Esophagus mucosa (tissue), 1 donor: ENCODE measurements around the gene PRKCH. TPM values are rescaled to one million over a fixed set of nuclear protein-coding genes. Genes with fewer than 3 reads are reported as not detected.

ENCODE experiments used
- ATAC-seq: fragments of 200-7000 bp; cut with Tn5 transposase; one replicate; pipeline ENCODE4 v1.9.1; 2020
- total RNA-seq: library from RNA; stranded (reverse); gene quantifications from one replicate; pipeline ENCODE4 v1.2.4, GENCODE V29; 2023
- donor health status: DM: yes; HTN: yes; CAD: no.

The PRKCH gene
- total RNA-seq, 1 donor from 2014 or later = 48.2 TPM

DNA sequence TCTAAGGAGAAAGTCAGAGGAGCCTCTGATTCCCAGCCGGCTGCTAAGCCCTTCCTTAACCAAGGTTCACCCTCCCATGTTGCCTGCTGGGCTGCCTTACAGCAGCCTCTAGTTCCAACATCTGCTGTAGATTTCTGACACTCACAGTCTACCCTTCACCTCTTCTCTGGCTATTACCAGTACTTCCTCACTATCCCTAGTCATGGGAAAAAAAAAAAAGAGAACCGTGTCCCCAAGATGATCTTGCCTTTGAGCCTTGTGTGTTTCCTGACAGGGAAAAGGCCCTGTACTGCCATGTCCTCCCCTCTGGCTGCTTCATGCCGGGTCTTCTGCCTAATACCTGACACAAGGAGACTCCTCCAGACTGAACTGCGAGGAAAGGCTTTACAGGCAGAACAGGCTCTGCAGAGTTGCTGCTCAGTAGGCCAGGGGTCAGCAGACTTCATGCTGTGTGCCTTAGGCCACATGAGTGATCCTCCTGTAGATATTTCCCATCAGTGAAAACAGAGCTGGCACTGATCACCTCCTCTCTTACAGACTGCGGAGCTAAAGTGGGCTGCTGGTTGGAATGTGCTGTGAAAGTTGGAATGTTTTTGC, 46.8 kb downstream of the PRKCH start:
- ATAC-seq = peak; percentile 89

DNA sequence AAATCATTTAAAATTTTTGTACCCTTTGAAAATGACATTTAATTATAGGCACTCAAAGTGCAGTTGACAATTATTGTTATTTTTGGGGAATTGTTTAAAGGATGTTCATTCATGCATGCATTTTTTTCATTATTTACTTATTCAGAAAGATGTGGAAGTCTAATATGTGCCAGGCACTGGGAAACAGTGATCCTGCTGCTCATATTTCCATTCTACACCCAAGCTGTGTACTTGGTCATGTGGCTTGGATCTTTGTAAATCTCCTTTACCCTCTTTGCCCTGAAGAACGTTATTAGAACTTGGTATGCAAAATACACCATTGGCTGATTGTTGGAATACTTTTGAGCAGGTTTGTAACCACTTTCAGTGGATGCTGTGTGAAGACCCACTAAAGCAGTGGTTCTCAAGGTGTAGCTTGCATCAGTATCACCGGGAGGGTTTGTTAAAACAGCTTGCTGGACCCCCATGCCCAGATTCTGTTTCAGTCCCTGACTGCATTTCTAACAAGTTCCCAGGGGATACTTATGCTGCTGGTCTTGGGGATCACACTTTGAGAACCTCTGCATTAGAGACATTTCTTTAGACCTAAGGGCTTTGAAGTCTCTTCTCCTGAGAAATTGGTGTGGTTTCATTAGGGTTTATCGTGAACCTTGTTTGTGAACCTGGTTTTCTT, 47.5 kb downstream of the PRKCH start:
- no peak for ATAC-seq

DNA sequence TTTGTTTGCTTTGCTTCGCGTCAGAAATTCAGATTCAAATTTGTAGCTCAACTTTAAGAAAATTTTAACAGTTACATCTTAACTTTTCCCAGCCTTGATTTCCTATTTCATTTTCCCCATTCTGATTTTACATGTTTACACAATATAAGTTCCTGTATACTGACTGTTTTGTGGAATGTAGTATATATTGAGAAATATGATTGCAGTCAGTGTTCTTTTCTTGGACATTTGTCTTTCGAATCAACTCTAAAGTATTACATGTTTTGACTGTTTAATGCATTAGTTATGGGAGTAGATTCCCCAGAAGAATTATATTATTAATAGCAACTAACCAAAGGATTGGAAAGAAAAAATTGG, 48.1 kb downstream of the PRKCH start:
- no peak for ATAC-seq

DNA sequence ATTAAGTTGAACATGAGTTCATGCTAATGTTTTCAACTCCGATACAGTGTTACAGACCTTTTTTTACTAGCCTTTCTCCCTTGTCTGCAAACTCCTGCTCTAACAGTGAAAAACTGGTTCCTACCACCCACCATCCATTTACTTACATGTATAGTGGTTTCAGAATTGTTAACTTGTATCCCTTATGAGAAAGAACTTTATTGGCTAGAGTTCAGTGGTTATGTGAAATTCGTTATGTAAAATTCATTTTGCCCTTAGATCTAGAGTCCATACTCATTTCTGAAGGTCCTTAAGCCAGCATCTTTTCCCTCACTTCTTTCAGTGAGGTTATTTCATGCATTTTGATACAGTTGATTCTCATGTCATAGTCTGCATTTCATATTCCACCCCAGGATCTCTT, 51.0 kb downstream of the PRKCH start:
- ATAC-seq = no peak

DNA sequence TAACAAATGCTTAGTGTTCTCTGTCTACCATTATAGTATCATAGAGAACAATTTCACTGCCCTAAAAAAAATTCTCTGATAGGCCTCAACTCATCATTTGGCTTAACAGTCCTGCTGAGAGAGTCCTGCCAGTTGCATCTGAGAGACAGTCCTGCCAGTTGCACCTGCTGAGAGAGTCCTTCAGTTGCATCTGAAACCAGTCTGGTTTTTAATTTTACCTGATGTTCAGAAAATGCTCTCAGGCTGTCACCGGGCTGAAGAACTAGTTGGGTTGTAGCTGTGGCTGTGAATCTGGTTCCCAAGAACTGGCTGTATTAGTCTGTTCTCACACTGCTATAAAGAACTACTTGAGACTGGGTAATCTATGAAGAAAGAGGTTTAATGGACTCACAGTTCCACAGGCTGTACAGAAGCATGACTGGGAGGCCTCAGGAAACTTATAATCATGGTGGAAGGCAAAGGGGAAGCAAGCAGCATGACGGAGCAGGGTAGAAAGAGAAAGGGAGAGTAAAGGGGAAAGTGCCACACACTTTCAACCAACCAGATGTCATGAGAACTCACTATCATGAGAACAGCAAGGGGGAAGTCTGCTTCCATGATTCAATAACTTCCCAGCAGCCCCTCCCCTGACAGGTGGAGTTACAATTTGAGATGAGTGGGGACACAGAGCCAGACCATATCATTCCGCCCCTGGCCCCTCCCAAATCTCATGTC, 51.6 kb downstream of the PRKCH start:
- no peak for ATAC-seq

DNA sequence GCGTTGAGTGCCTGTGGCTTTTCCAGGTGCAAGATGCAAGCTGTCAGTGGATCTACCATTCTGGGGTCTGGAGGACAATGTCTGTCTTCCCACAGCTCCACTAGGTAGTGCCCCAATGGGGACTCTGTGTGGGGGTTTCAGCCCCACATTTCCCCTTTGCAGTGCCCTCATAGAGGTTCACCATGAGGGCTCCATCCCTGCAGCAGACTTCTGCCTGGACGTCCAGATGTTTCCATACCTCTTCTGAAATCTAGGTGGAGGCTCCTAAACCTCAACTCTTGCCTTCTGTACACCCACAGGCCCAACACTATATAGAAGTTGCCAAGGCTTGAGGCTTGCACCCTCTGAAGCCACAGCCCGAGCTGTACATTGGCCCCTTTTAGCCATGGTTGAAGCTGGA, 52.9 kb downstream of the PRKCH start:
- no peak for ATAC-seq

DNA sequence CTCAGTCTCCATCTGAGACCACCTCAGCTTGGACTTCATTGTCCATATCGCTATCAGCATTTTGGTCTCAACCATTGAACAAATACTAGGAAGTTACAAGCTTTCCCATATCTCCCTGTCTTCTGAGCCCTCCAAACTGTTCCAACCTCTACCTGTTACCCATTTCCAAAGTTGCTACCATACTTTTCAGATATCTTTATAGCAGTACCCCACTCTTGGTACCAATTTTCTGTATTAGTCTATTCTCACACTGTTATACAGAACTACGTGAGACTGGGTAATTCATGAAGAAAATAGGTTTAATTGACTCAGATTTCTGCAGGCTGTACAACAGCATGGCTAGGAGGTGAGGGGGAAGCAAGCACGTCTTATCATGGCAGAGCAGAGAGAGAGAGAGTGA, 53.8 kb downstream of the PRKCH start:
- no peak for ATAC-seq

DNA sequence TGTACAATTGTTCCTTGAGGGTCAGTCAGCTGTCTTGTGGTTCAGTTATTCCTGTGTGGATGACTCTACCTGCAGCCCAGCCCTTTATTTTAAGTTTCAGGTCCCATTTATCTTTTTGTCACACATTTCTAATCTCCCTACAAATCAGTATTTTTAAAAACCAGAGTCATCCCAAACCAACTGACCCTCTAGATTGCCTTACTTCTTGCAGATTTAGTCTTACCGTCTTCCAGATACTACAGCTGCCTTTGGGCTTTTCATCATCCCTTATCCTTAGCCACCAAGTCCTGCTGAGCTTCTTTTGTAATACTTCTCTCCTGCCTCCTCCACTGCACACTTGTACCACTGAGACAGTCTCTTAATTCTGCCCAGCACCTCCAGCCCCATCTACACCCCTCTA, 54.9 kb downstream of the PRKCH start:
- ATAC-seq = no peak

DNA sequence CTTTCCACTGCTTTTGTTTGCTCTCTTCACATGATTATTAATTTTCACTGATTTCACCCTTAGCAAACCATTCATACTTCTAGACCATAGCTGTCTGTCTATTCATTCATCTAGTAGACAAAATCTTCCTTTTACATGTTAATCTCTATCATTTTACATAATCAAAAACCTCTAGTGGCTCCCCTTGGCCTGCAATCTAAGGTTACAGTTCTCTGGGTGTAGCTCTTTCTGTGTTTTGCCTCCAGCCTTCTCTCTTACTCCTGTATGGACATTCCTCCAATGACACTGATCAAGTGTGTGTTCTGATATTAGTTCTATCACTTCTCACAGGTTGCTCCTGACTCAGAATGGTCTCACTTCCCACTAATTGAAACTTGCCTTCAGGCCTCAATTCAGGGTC, 56.4 kb downstream of the PRKCH start:
- ATAC-seq = no peak

DNA sequence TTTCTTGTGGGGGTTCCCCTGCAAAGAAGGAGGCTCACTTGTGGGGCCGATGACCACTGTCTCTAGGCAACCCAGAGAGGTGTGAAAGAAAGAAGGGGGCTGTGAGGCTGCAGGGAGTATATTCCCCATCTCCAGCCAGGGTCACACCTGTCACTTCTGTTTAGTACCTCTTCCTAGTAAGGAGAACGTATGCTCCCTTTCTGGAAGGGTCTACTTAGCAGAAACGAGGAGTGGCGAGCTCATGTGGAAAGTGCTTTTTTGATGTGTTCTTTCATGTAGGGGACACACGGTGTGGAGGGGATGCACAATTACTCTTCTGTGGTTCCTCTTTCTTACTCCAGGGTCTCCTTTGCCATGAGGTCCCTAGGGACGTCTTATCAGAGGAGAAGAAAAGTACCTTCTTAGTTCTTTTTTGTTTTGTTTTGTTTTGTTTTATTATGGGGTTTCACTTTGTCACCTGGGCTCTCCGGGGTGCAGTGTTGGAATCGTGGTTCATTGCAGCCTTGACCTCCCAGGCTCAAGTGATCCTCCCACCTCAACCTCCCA, 58.3 kb downstream of the PRKCH start:
- ATAC-seq = no peak

DNA sequence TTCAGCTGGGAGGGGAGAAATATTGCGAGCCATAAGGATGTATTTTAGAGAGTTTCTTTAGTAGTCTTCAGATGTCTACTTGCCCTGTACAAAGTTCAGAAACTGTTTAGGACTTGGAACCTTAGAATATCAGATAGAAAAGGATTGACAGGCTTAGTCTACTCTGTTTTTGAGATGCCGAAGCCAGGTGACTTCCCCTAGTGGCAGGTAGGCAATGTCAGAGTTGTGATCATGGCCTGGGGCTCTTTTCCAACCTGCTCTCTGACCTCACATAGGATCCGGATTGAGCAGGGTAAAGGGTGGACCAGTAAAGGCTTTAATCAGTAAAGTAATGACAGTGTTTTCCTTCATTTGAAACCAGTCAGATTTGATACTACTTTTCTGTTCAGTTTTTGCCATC, 59.6 kb downstream of the PRKCH start:
- peak; percentile 43 for ATAC-seq

DNA sequence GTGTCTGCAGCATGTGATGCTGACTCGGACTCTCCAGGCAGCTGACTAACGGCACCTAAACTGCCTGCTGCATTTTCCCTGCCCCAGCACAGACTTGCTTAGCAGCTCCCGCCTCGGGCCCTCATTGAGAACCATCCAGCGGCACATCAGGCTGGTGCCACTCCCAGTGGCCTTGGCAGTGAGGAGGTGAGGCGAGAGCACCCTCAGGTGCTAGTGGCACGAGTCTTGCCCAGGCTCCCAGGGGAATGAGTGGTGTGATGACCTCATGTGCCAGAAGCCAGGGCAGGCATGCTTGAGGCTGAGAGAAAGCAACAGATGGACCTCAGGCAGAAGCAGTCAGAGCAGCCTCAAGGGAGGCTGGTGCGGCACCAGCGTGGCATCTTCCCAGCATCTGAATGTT, 60.2 kb downstream of the PRKCH start:
- ATAC-seq = peak; percentile 96

DNA sequence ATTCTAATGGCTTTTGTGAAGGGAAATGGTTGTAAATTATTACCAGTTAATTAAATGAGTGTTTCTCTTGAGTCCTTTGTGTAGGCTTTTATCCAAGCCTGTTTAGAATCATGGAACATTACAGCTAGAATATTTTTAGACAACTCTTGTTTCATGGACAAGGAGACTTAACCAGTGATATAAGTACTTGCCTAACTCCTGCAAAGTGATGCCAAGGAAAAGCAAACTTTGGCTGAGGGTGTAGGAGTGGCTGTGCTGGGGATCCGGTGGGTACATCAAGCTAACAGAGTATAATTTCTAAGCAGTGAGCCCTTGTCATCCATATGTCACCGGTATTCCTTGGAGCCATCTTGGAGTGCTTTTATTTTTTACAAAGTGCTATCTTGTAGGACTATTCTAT, 61.5 kb downstream of the PRKCH start:
- ATAC-seq = no peak

DNA sequence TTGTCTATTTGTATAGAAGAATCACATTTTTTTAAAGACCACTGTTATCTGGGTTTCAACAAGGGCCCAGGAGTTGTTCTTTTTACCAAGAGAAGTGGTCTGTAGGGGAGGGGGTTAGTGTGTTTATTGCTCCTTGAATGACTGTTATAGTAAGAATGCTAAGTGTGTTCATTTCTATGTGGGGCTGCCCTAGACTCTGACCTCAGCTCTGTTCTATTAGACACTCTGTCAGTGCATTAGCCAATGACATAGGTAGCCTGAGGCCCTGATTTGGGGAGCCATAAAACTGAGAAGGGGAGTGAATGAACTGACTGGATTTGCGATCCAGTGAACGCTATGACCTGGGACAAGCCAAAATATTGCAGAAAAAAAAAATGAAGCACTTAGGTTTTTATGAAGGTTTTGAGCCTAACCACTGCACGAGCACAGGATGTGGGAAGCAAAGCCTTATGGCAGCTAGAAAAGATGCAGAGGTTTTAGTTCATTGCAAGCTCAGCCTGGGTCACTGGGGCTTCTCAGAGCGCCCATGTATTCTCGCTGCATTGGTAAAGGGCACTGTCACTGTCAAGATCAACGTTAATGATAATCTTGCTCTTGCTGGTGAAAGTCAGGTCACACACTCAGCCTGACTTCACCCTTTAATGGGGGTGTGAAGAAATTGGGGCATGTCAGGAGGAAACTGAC, 63.8 kb downstream of the PRKCH start:
- no peak for ATAC-seq

DNA sequence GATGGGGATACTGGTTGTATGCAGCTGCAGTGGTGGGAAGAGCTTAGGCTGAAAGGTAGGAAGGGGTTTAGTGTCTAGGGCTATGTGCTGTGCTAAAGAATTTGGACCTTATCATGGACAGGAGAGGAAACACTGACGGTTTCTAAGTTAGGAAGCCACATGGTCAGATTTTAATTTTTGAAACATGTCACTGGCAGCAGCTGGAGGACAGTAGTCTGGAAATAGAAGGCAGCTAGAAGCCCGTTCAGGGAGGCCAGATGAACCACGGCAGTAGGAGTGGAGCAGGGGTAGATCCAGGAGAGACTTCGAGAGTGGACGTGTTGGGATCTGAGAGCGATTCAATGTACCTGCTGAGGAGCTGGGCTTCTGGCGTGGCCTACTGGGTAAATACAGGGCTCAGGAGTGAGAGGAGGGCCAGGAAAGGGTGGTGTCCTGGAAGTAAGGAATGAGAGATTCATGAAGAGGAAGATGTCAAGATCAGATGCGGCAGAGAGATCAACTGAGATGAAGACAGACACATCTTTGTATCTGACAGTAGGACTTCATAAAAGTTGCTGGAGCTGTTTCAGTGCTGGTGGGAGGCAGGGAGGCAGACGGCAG, 64.9 kb downstream of the PRKCH start:
- ATAC-seq = no peak

DNA sequence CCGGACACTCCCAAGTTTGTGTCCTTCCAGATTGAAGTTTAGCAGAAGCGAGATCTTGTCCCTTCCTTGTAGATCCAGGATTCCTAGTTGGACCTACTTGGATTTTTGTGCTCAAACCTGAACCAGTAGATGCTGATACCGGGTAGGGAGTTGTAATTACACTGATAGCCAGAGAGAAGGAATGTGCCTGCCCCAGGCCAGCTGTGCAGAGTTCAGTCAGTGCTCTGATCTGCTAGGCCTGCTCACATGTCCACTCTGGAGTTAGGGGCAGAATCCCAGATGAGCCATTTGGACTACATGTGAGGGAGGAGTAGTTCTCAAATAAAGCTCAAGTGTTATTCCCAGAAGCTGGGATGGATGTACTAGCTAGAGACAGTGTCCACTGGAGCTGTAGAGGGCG, 65.7 kb downstream of the PRKCH start:
- ATAC-seq = no peak

DNA sequence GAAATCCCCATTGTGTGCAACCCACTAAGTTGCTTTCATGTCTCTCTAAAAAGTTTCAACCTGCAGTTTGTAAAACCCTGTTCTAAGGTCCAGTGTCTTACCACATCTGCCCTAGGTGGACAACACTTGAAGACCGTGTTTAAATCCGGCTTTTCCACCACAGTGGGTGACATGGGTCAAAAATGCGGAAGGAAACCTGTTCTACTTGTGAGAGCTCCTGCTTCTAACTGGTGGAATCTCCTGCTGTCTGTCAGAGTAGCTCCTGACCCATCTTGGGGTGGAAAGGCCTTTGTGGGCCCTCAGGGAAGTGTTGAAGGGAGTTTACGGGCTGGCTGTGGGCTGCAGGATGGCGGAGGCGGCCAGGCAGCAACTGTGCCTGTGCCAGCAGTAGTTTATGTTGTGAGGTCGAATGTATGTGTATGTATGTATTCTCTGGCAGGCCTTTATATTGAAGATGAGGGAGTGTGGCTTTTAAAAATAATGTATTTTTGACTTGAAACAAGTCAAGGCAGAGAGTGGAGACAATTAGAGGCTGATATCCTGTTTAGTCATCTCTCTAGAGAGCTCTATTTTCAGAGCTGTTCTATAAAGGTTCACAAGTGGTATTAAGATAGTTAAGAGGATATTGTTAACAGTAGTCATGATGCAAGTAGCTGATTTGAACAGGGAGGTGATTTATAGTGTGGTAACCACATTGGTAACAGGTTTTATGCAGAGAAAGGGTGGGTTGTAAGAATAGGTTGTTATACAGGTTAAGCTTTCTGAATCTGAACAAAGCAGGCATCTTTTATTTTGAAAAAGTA, 67.0 kb downstream of the PRKCH start:
- peak; percentile 94 for ATAC-seq

DNA sequence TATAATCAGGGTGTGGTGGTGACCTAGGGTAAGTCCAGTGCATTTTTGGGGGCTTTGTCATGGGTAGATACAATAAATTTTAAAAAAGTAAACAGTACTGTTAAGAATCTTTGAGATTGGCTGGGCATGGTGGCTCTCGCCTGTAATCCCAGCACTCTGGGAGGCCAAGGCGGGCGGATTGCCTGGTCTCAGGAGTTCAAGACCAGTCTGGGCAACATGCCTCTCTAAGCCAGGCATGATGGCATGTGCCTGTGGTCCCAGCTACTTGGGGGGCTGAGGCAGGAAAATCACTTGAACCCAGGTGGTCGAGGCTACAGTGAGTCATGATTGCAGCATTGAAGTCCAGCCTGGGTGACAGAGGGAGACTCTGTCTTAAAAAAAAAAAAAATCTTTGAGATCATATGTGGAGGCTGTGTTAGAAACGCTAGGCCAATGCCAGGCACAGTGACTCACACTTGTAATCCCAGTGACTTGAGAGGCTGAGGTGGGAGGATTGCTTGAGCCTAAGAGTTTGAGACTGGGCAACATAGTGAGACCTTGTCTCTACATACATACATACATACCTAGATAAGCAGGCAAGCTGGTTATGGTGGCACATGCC, 67.7 kb downstream of the PRKCH start:
- peak; percentile 38 for ATAC-seq

DNA sequence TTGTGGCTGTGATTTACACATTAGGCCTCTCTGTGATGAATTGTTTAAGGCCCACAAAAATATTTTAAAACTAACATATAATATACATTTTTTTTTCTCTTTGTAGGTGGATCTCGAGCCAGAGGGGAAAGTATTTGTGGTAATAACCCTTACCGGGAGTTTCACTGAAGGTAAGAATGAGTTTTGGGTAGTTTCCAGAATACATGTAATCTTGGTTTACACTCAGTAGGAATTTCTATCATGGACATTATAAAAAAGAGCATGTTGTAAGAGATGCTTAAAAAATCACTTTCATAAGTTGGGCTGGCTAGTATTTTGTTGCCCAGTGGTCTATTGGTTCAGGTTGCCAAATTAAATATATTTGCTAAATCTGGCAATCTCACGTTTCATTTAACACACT, 69.7 kb downstream of the PRKCH start:
- ATAC-seq = no peak

DNA sequence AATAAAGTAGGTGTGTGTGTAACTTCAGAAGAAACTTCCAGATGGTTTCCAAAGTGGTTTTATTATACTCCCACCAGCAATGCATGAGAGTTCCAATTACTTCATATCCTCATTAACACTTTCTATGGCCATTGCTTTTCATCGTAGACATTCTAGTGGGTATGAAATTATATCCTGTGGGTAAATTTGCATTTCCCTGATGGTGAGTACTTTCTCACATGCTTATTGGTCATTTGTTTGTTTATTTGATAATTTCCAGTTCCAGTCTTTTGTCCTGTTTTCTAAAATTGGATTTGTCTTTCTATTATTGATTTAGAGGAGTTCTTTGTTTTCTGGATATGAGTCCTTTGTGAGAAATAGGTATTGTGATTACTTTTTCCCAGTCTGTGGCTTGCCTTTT, 70.9 kb downstream of the PRKCH start:
- ATAC-seq = no peak

DNA sequence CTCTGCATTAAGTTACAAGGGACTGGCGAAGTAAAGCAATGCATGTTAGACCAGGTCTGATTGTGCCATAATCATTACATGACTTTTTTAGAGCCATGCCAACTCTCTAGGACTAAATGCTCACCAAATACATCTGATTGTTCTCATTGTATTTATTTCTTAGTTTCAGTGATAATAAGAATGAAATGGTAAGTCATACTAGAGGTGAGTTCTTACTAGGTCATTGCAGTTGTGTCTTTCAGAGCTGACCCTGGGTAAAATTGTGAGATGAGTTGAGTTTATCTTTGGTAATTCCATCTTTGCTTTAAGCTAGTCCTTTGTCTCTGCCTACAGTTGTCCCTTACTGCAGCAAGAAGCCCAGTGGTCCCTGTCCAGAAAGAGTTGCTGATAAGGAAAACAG, 73.2 kb downstream of the PRKCH start:
- ATAC-seq = no peak
